UCSD-AML1 (cell line): ENCODE results near the gene CAPN10.
"Not testable (repeated sequence)": the region's sequence is repeated elsewhere in the genome, so short reads cannot be mapped to it uniquely, and the experiment has no call there.

Source experiments
- DNase-seq: peaks from one replicate; lab custom pipeline; 2025; ENCODE audit not compliant: unreplicated experiment; lab: John Stamatoyannopoulos, UW

The CAPN10 gene

GRCh38 chr2:240602266-240603050, 15.9 kb downstream of the CAPN10 start:
- no peak for DNase-seq

GRCh38 chr2:240603081-240603835, 16.7 kb downstream of the CAPN10 start:
- DNase-seq = no peak

GRCh38 chr2:240603846-240604245, 17.3 kb downstream of the CAPN10 start:
- DNase-seq = no peak

GRCh38 chr2:240604291-240604938, 17.9 kb downstream of the CAPN10 start:
- peak; percentile 54 for DNase-seq

GRCh38 chr2:240604939-240605716, 18.6 kb downstream of the CAPN10 start:
- DNase-seq = no peak

- DNase-seq = no peak
Observed at GRCh38 chr2:240605867-240606743, 19.6 kb downstream of the CAPN10 start.

- DNase-seq = peak; percentile 45
Observed at GRCh38 chr2:240611601-240612210, 25.2 kb downstream of the CAPN10 start.

GRCh38 chr2:240613781-240614180, 27.2 kb downstream of the CAPN10 start:
- no peak for DNase-seq

- no peak for DNase-seq
Observed at GRCh38 chr2:240614391-240614790, 27.9 kb downstream of the CAPN10 start.

- DNase-seq = no peak
Observed at GRCh38 chr2:240615396-240615795, 28.9 kb downstream of the CAPN10 start.

- DNase-seq = no peak
Observed at GRCh38 chr2:240615820-240616547, 29.4 kb downstream of the CAPN10 start.

GRCh38 chr2:240616860-240617666, 30.5 kb downstream of the CAPN10 start:
- DNase-seq = not testable (repeated sequence)

GRCh38 chr2:240618776-240619175, 32.2 kb downstream of the CAPN10 start:
- no peak for DNase-seq

- no peak for DNase-seq
Observed at GRCh38 chr2:240619506-240620148, 33.1 kb downstream of the CAPN10 start.

- DNase-seq = no peak
Observed at GRCh38 chr2:240620149-240620731, 33.7 kb downstream of the CAPN10 start.

- DNase-seq = no peak
Observed at GRCh38 chr2:240620859-240621258, 34.3 kb downstream of the CAPN10 start.

- no peak for DNase-seq
Observed at GRCh38 chr2:240622060-240622411, 35.5 kb downstream of the CAPN10 start.
